ENCODE measurements around the gene ZNF382.

Gene ZNF382

GRCh38 chr19:36679455-36679854 lies 74.3 kb downstream of the ZNF382 start:
- no peak for DNase-seq (ENCODE audit: low spot score)
